HCT116 (cell line): Measurements from ENCODE around the gene SLCO4A1. TPM values are rescaled to one million over a fixed set of nuclear protein-coding genes. Genes with fewer than 3 reads are reported as not detected.

ENCODE experiments used
- ATAC-seq: fragments of 200-7000 bp; cut with Tn5 transposase; 2 replicates; pipeline ENCODE4 v1.9.1; 2020; ENCODE audit warnings: mild to moderate bottlenecking, moderate library complexity
- BruUV-seq: library from RNA; stranded (reverse); fragments of 400-500 nt; replicated peaks from 2 replicates; lab custom pipeline; 2021; lab: Mats Ljungman, UMichigan
- CTCF ChIA-PET: fragments of 300-600 bp; sonication (Branson Sonifier 250); formaldehyde crosslinking; loops from one replicate; lab custom pipeline; 2021; ENCODE audit warnings: antibody characterized with exemption; lab: Charles Lee
- POLR2A ChIA-PET: fragments of 300-600, 350-600 bp; sonication (Branson Sonifier 250); formaldehyde crosslinking; loops from one replicate; lab custom pipeline; 2021; ENCODE audit warnings: antibody characterized with exemption; lab: Charles Lee
- RAD21 ChIA-PET, 2 experiments: fragments of 300-600 bp; sonication (Branson Sonifier 250); formaldehyde crosslinking; loops; one replicate each; lab custom pipeline; 2023; ENCODE audit warnings: low total read pairs in 2 of 2; ENCODE audit not compliant: uncharacterized antibody in 2 of 2, unreplicated experiment in 2 of 2, low non-redundant PET in 1 of 2; lab: Charles Lee
- DNase-seq: peaks from one replicate; pipeline ENCODE4 v3.0.0-alpha.2; 2010; ENCODE audit warnings: low read depth, low spot score
- H2AFZ ChIP-seq: fragments of 200-600 bp; shearing (Covaris generic), sonication (generic); 2 replicates; pipeline ENCODE4 v1.6.1; 2017; ENCODE audit warnings: low read depth, mixed run types, mixed read lengths, antibody characterized with exemption, low read length; ENCODE audit not compliant: poor library complexity, severe bottlenecking
- H3K27ac ChIP-seq: 2 replicates; pipeline ENCODE4 v1.5.1; 2012; ENCODE audit warnings: low read depth, low read length
- H3K27me3 ChIP-seq: fragments of 200-600 bp; sonication (generic); 2 replicates; pipeline ENCODE4 v1.6.1; 2016; ENCODE audit warnings: mixed run types, low read length, mixed read lengths; ENCODE audit not compliant: insufficient read depth
- H3K36me3 ChIP-seq, 2 experiments: fragments of 200-500 bp in 1 of 2; fragments of 200-600 bp in 1 of 2; sonication (Bioruptor generic) in 1 of 2; sonication (generic) in 1 of 2; 2 replicates each; pipeline versions ENCODE4 v1.5.1 to v1.6.1; 2014 to 2016; ENCODE audit warnings: low read length in 2 of 2, inconsistent platforms in 1 of 2, mixed read lengths in 1 of 2, mixed run types in 1 of 2; ENCODE audit not compliant: insufficient read depth in 2 of 2, control insufficient read depth in 1 of 2
- H3K4me1 ChIP-seq, 2 experiments: fragments of 200-600 bp in 1 of 2; sonication (generic) in 1 of 2; 2 replicates each; pipeline versions ENCODE4 v1.5.1 to v1.6.1; 2012 to 2017; ENCODE audit warnings: low read length in 2 of 2, inconsistent platforms in 1 of 2, mild to moderate bottlenecking in 1 of 2, mixed read lengths in 1 of 2, mixed run types in 1 of 2, moderate library complexity in 1 of 2; ENCODE audit not compliant: insufficient read depth in 2 of 2, control insufficient read depth in 1 of 2
- H3K4me2 ChIP-seq: fragments of 200-600 bp; sonication (generic); 2 replicates; pipeline ENCODE4 v1.6.1; 2017; ENCODE audit warnings: mixed run types, low read length, mixed read lengths
- H3K4me3 ChIP-seq, 2 experiments: fragments of 200-600 bp in 1 of 2; sonication (generic) in 1 of 2; replicated peaks in 1 of 2; 2 replicates each; pipeline ENCODE4 v1.5.1; 2011 to 2016; ENCODE audit warnings: low read length in 2 of 2, control low read depth in 1 of 2, low read depth in 1 of 2, mild to moderate bottlenecking in 1 of 2, mixed read lengths in 1 of 2, mixed run types in 1 of 2
- H3K79me2 ChIP-seq: fragments of 200-600 bp; sonication (generic); 2 replicates; pipeline ENCODE4 v1.6.1; 2017; ENCODE audit warnings: mild to moderate bottlenecking, mixed run types, low read length, moderate library complexity, mixed read lengths; ENCODE audit not compliant: insufficient read depth
- H3K9ac ChIP-seq: fragments of 200-600 bp; sonication (generic); 2 replicates; pipeline ENCODE4 v1.6.1; 2016; ENCODE audit warnings: low read length, mixed read lengths
- H3K9me2 ChIP-seq: fragments of 200-600 bp; sonication (generic), shearing (Covaris generic); 2 replicates; pipeline ENCODE4 v1.6.1; 2017; ENCODE audit warnings: mixed run types, mild to moderate bottlenecking, moderate library complexity; ENCODE audit not compliant: insufficient read depth
- H3K9me3 ChIP-seq, 2 experiments: fragments of 200-500 bp in 1 of 2; fragments of 200-600 bp in 1 of 2; sonication (Bioruptor generic) in 1 of 2; sonication (generic) in 1 of 2; 2 replicates each; pipeline ENCODE4 v1.6.1; 2014 to 2017; ENCODE audit warnings: low read length in 2 of 2, mixed read lengths in 2 of 2, inconsistent platforms in 1 of 2, low read depth in 1 of 2, mild to moderate bottlenecking in 1 of 2, mixed run types in 1 of 2, moderate library complexity in 1 of 2; ENCODE audit not compliant: control insufficient read depth in 1 of 2, insufficient read depth in 1 of 2
- H4K20me1 ChIP-seq: fragments of 200-600 bp; sonication (generic), shearing (Covaris generic); 2 replicates; pipeline ENCODE4 v1.6.1; 2017; ENCODE audit warnings: mixed run types, mild to moderate bottlenecking, moderate library complexity; ENCODE audit not compliant: insufficient read depth
- ATF3 ChIP-seq: IDR thresholded peaks from 2 replicates; pipeline ENCODE4 v1.6.1; 2012
- EZH2 ChIP-seq: fragments of 200-600 bp; sonication (generic); IDR thresholded peaks from 2 replicates; pipeline ENCODE4 v1.6.1; 2017; ENCODE audit warnings: antibody characterized with exemption, mixed run types
- FOSL1 ChIP-seq: IDR thresholded peaks from 2 replicates; pipeline ENCODE4 v1.6.1; 2012; ENCODE audit warnings: low read depth
- JUND ChIP-seq: IDR thresholded peaks from 2 replicates; pipeline ENCODE4 v1.6.1; 2012
- POLR2A ChIP-seq: IDR thresholded peaks from 2 replicates; pipeline ENCODE4 v1.7.0; 2011; ENCODE audit warnings: borderline replicate concordance; ENCODE audit not compliant: insufficient read depth, insufficient read length; ENCODE audit errors: extremely low read depth
- SRF ChIP-seq: IDR thresholded peaks from 2 replicates; pipeline ENCODE4 v1.6.1; 2012; ENCODE audit warnings: low read depth
- ZBTB33 ChIP-seq: IDR thresholded peaks from 2 replicates; pipeline ENCODE4 v1.6.1; 2011; ENCODE audit warnings: mild to moderate bottlenecking, low read length, moderate library complexity; ENCODE audit not compliant: insufficient replicate concordance; ENCODE audit errors: extremely low read depth
- ZFX ChIP-seq: fragments of 450-650 bp; IDR thresholded peaks from 2 replicates; pipeline ENCODE4 v1.6.1; 2017
- intact Hi-C: fragments of 100-400 bp; cut with micrococcal nuclease; formaldehyde crosslinking; loops from 2 replicates; pipeline ENCODE4 v1.10.0; 2022
- total RNA-seq: library from RNA; stranded (reverse); gene quantifications from one replicate; pipeline ENCODE4 v1.2.1, GENCODE V29; 2021; ENCODE audit not compliant: unreplicated experiment

Gene SLCO4A1
- total RNA-seq, 1 experiment from 2014 or later, result 107 TPM

- H3K9me2 ChIP-seq, result no peaks in the 10 kb centered on the region
- H3K9me3 ChIP-seq, result peaks cover 0 to 7% of the 10 kb centered on the region in 2 experiments; a peak in 1 of 4 replicates
- H3K27ac ChIP-seq, result no peak overlapping the region
- no peaks in the 10 kb centered on the region; a peak in 1 of 4 replicates for H3K4me1 ChIP-seq
- DNase-seq, result no peak
- no peak overlapping the region for H3K4me2 ChIP-seq
- ChIA-PET POLR2A (no interaction called here), RAD21 (no interaction called here), CTCF (no interaction called here)
- H3K79me2 ChIP-seq, result no peaks in the 10 kb centered on the region
- H3K9ac ChIP-seq, result no peak overlapping the region
- no peak overlapping the region for H2AFZ ChIP-seq
- H4K20me1 ChIP-seq, result no peaks in the 10 kb centered on the region
- no peak for TF ChIP-seq SRF
- no peak for TF ChIP-seq FOSL1
- no peak for TF ChIP-seq ZBTB33
- no peak for TF ChIP-seq ZFX
- TF ChIP-seq ATF3, result no peak
- no peak for TF ChIP-seq EZH2
- TF ChIP-seq JUND, result no peak
- no peak for TF ChIP-seq POLR2A
- BruUV-seq, result no TSS peak
- ATAC-seq, result no peak
- H3K4me3 ChIP-seq, result no peak overlapping the region
- no peaks in the 10 kb centered on the region for H3K36me3 ChIP-seq
- intact Hi-C loops, result no loop called here
- H3K27me3 ChIP-seq, result no peaks in the 10 kb centered on the region
Observed at GRCh38 chr20:62607366-62608217, 34.7 kb upstream of the SLCO4A1 start.
